Measurements from ENCODE around the gene SLC9A5.
A peak's percentile ranks its signal among the peaks of the same experiment; 100 is the strongest.

Gene SLC9A5

GRCh38 chr16:67286441-67287235 is 37.9 kb downstream of the SLC9A5 start:
- Mint-ChIP-seq H3K27me3 (ENCODE audit: low read depth) (peaks cover 10% of the 10 kb centered on the region), H3K36me3 (ENCODE audit: low read depth) (no peaks in the 10 kb centered on the region), H3K27ac (no peak overlapping the region), H3K9me3 (no peaks in the 10 kb centered on the region), H3K4me1 (no peaks in the 10 kb centered on the region), H3K4me3 (no peak overlapping the region)
- no peak for TF ChIP-seq CTCF (IDR thresholded peaks at IDR 0.05; ENCODE audit: unreplicated experiment in 3 of 3)

DNA sequence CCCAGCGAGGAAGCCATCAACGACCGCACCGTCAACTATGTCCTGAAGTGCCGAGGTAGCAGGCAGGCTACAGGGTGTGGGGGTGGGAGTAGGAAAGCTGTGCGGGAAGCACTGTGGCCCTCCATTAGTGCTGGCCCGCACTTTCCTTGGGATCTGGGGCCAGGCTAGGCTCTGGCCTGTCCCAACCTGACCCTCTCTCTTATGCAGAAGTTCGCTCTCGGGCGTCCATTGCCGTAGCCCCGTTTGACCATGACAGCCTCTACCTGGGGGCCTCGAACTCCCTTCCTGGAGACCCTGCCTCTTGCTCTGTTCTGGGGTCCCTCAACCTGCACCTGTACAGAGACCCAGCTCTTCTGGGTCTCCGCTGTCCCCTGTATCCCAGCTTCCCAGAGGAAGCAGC is 39.2 kb downstream of the SLC9A5 start:
- Mint-ChIP-seq H3K27ac (no peak overlapping the region), H3K4me1 (no peaks in the 10 kb centered on the region), H3K27me3 (ENCODE audit: low read depth) (peaks cover 18% of the 10 kb centered on the region), H3K9me3 (no peaks in the 10 kb centered on the region), H3K4me3 (no peak overlapping the region), H3K36me3 (ENCODE audit: low read depth) (no peaks in the 10 kb centered on the region)
- no peak for TF ChIP-seq CTCF (IDR thresholded peaks at IDR 0.05; ENCODE audit: unreplicated experiment in 3 of 3)

- peaks cover 17% of the 10 kb centered on the region for H3K27me3 Mint-ChIP-seq (ENCODE audit: low read depth)
- H3K36me3 Mint-ChIP-seq (ENCODE audit: low read depth) = no peaks in the 10 kb centered on the region
- peaks cover 4% of the 10 kb centered on the region for H3K4me1 Mint-ChIP-seq
- TF ChIP-seq CTCF (IDR thresholded peaks at IDR 0.05; ENCODE audit: unreplicated experiment in 3 of 3) = no peak
- no peak overlapping the region for H3K4me3 Mint-ChIP-seq
- no peaks in the 10 kb centered on the region for H3K9me3 Mint-ChIP-seq
- H3K27ac Mint-ChIP-seq = no peak overlapping the region
These were observed 42.7 kb downstream of the SLC9A5 start for GRCh38 chr16:67291461-67291860.

DNA sequence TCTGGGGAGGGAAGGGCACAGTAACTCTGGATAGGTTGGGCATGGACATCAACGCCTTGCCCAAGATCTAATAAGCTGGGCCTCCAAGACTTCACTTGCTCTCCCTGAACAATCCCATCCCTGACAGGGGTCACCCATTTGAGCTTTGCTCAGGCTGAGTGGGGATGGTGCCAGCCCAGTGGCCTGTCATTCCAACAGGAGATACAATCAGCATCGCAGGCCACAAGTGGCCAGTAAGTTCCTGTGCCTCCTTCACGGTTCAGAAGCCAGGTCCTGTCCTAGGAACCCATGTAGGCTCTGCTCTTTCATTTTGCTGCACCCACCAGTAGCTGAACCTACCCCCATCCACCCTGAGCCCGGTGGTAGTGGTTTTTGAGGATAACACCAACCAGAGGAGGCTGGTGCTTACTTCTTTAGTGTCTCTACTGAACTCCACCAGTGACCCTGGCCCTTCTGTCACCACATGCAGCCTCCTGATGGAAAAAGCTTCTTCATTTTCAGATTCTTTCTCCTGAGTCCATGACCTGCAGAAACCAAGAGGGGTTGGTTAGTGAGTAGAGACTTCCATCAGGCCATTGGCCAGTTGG is 45.5 kb downstream of the SLC9A5 start:
- no peaks in the 10 kb centered on the region for H3K36me3 Mint-ChIP-seq (ENCODE audit: low read depth)
- H3K27ac Mint-ChIP-seq = peak overlapping the region in 2 of 3 experiments; percentile 15 to 63
- no peaks in the 10 kb centered on the region for H3K9me3 Mint-ChIP-seq
- H3K4me1 Mint-ChIP-seq = peaks cover 7% of the 10 kb centered on the region
- TF ChIP-seq CTCF (IDR thresholded peaks at IDR 0.05; ENCODE audit: unreplicated experiment in 3 of 3) = no peak
- H3K27me3 Mint-ChIP-seq (ENCODE audit: low read depth) = peaks cover 12% of the 10 kb centered on the region
- H3K4me3 Mint-ChIP-seq = no peak overlapping the region

- TF ChIP-seq CTCF (IDR thresholded peaks at IDR 0.05; ENCODE audit: unreplicated experiment in 3 of 3) = no peak
- Mint-ChIP-seq H3K4me3 (no peak overlapping the region), H3K36me3 (ENCODE audit: low read depth) (no peaks in the 10 kb centered on the region), H3K4me1 (peaks cover 7% of the 10 kb centered on the region), H3K27me3 (ENCODE audit: low read depth) (peaks cover 12% of the 10 kb centered on the region), H3K9me3 (no peaks in the 10 kb centered on the region), H3K27ac (peak overlapping the region in 2 of 3 experiments; percentile 15 to 63)
These were observed 46.2 kb downstream of the SLC9A5 start for GRCh38 chr16:67294938-67295361.

Data from nephron (organoid).